Skeletal muscle satellite cell (primary cell): Measurements from ENCODE around the gene MN1.

Source experiments
- H3K27me3 ChIP-seq: 2 replicates; pipeline ENCODE4 v1.7.0; 2013; ENCODE audit warnings: low read length; ENCODE audit not compliant: control insufficient read depth, insufficient read depth
- H3K36me3 ChIP-seq: 2 replicates; pipeline ENCODE4 v1.7.0; 2013; ENCODE audit warnings: mild to moderate bottlenecking, control low read depth, low read length; ENCODE audit not compliant: insufficient read depth
- H3K4me1 ChIP-seq: 2 replicates; pipeline ENCODE4 v1.7.0; 2013; ENCODE audit warnings: low read length; ENCODE audit not compliant: control insufficient read depth, insufficient read depth
- H3K4me2 ChIP-seq: 2 replicates; pipeline ENCODE4 v1.7.0; 2013; ENCODE audit warnings: mild to moderate bottlenecking, low read length
- H3K4me3 ChIP-seq: 2 replicates; pipeline ENCODE4 v1.7.0; 2013; ENCODE audit warnings: low read length
- H3K9ac ChIP-seq: 2 replicates; pipeline ENCODE4 v1.7.0; 2013; ENCODE audit warnings: mild to moderate bottlenecking, low read depth, low read length, moderate library complexity
- H3K9me3 ChIP-seq: replicated peaks from 2 replicates; pipeline ENCODE4 v1.7.0; 2013; ENCODE audit warnings: mild to moderate bottlenecking, control low read depth, low read length

MN1 gene

GRCh38 chr22:27796829-27797519, 4.6 kb downstream of the MN1 start:
- peaks cover 38% of the 10 kb centered on the region for H3K27me3 ChIP-seq
- no peaks in the 10 kb centered on the region for H3K9me3 ChIP-seq
- no peak overlapping the region for H3K4me2 ChIP-seq
- no peak overlapping the region for H3K9ac ChIP-seq
- H3K4me3 ChIP-seq, result no peak overlapping the region
- H3K36me3 ChIP-seq, result no peaks in the 10 kb centered on the region
- peaks cover 15% of the 10 kb centered on the region for H3K4me1 ChIP-seq

GRCh38 chr22:27795696-27796517, 5.6 kb downstream of the MN1 start:
- H3K4me3 ChIP-seq, result no peak overlapping the region
- H3K9ac ChIP-seq, result no peak overlapping the region
- H3K36me3 ChIP-seq, result no peaks in the 10 kb centered on the region
- peaks cover 38% of the 10 kb centered on the region for H3K27me3 ChIP-seq
- no peaks in the 10 kb centered on the region for H3K9me3 ChIP-seq
- peaks cover 11% of the 10 kb centered on the region for H3K4me1 ChIP-seq
- H3K4me2 ChIP-seq, result no peak overlapping the region

- Histone ChIP-seq H3K36me3 (no peaks in the 10 kb centered on the region), H3K4me1 (peaks cover 6% of the 10 kb centered on the region), H3K9me3 (no peaks in the 10 kb centered on the region), H3K4me2 (no peak overlapping the region), H3K27me3 (peaks cover 31% of the 10 kb centered on the region), H3K4me3 (no peak overlapping the region), H3K9ac (no peak overlapping the region)
Measured at GRCh38 chr22:27795053-27795452, 6.5 kb downstream of the MN1 start.

GRCh38 chr22:27794226-27794625, 7.3 kb downstream of the MN1 start:
- H3K27me3 ChIP-seq, result peaks cover 28% of the 10 kb centered on the region
- H3K36me3 ChIP-seq, result no peaks in the 10 kb centered on the region

GRCh38 chr22:27793576-27793975, 8.0 kb downstream of the MN1 start:
- no peak overlapping the region for H3K4me3 ChIP-seq

More at GRCh38 chr22:27794226-27794625, 7.3 kb downstream of the MN1 start:
- Histone ChIP-seq H3K9ac (no peak overlapping the region), H3K4me2 (no peak overlapping the region), H3K4me1 (no peaks in the 10 kb centered on the region), H3K4me3 (no peak overlapping the region), H3K9me3 (no peaks in the 10 kb centered on the region)

GRCh38 chr22:27792452-27793161, 8.9 kb downstream of the MN1 start:
- H3K27me3 ChIP-seq, result peaks cover 19% of the 10 kb centered on the region
- H3K9ac ChIP-seq, result no peak overlapping the region
- no peak overlapping the region for H3K4me2 ChIP-seq
- no peak overlapping the region for H3K4me3 ChIP-seq
- no peaks in the 10 kb centered on the region for H3K9me3 ChIP-seq
- H3K36me3 ChIP-seq, result no peaks in the 10 kb centered on the region
- no peaks in the 10 kb centered on the region for H3K4me1 ChIP-seq

More at GRCh38 chr22:27793576-27793975, 8.0 kb downstream of the MN1 start:
- Histone ChIP-seq H3K36me3 (no peaks in the 10 kb centered on the region), H3K27me3 (peaks cover 28% of the 10 kb centered on the region), H3K4me1 (no peaks in the 10 kb centered on the region), H3K9ac (no peak overlapping the region), H3K4me2 (no peak overlapping the region), H3K9me3 (no peaks in the 10 kb centered on the region)

- H3K36me3 ChIP-seq, result no peaks in the 10 kb centered on the region
- no peak overlapping the region for H3K9ac ChIP-seq
- no peaks in the 10 kb centered on the region for H3K9me3 ChIP-seq
- H3K4me3 ChIP-seq, result no peak overlapping the region
- no peaks in the 10 kb centered on the region for H3K4me1 ChIP-seq
- H3K27me3 ChIP-seq, result peaks cover 25% of the 10 kb centered on the region
- H3K4me2 ChIP-seq, result no peak overlapping the region
Measured at GRCh38 chr22:27791859-27792241, 9.7 kb downstream of the MN1 start.

- H3K4me1 ChIP-seq, result no peaks in the 10 kb centered on the region
Measured at GRCh38 chr22:27791159-27791858, 10.2 kb downstream of the MN1 start.

GRCh38 chr22:27790376-27791158, 11.0 kb downstream of the MN1 start:
- Histone ChIP-seq H3K36me3 (no peaks in the 10 kb centered on the region), H3K9me3 (no peaks in the 10 kb centered on the region), H3K4me3 (no peak overlapping the region), H3K9ac (no peak overlapping the region), H3K4me1 (no peaks in the 10 kb centered on the region), H3K4me2 (no peak overlapping the region), H3K27me3 (peaks cover 25% of the 10 kb centered on the region)

More at GRCh38 chr22:27791159-27791858, 10.2 kb downstream of the MN1 start:
- Histone ChIP-seq H3K27me3 (peaks cover 25% of the 10 kb centered on the region), H3K36me3 (no peaks in the 10 kb centered on the region), H3K4me3 (no peak overlapping the region), H3K9ac (no peak overlapping the region), H3K4me2 (no peak overlapping the region), H3K9me3 (no peaks in the 10 kb centered on the region)

- Histone ChIP-seq H3K4me3 (no peak overlapping the region), H3K27me3 (peaks cover 22% of the 10 kb centered on the region), H3K9ac (no peak overlapping the region), H3K36me3 (no peaks in the 10 kb centered on the region), H3K4me1 (no peaks in the 10 kb centered on the region), H3K4me2 (no peak overlapping the region), H3K9me3 (no peaks in the 10 kb centered on the region)
Measured at GRCh38 chr22:27788500-27789288, 12.9 kb downstream of the MN1 start.
